Type B pancreatic cell (in vitro differentiated cells): Measurements from ENCODE around the gene SRPX. TPM values are rescaled to one million over a fixed set of nuclear protein-coding genes. Genes with fewer than 3 reads are reported as not detected.

ENCODE experiments used
- DNase-seq: peaks from one replicate; pipeline ENCODE4 v3.0.0; 2021; ENCODE audit warnings: mixed read lengths; ENCODE audit not compliant: unreplicated experiment; ENCODE audit errors: extremely low spot score
- H3K27ac Mint-ChIP-seq: 2 replicates; pipeline ENCODE4 v1.8.0; 2021; ENCODE audit warnings: mild to moderate bottlenecking, mixed read lengths
- H3K27me3 Mint-ChIP-seq: 2 replicates; pipeline ENCODE4 v1.8.0; 2021; ENCODE audit warnings: mixed read lengths
- H3K36me3 Mint-ChIP-seq: 2 replicates; pipeline ENCODE4 v1.8.0; 2021; ENCODE audit warnings: mixed read lengths
- H3K4me1 Mint-ChIP-seq: one replicate; pipeline ENCODE4 v1.8.0; 2021; ENCODE audit warnings: mixed read lengths; ENCODE audit not compliant: unreplicated experiment
- H3K4me3 Mint-ChIP-seq: 2 replicates; pipeline ENCODE4 v1.8.0; 2021; ENCODE audit warnings: mild to moderate bottlenecking, mixed read lengths
- H3K9me3 Mint-ChIP-seq: 2 replicates; pipeline ENCODE4 v1.8.0; 2021; ENCODE audit warnings: mixed read lengths
- long read RNA-seq: library from polyadenylated mRNA; unstranded; transcript quantifications from one replicate; pipeline ENCODE4 v2.0.0, GENCODE V29; 2020
- total RNA-seq: library from RNA; stranded (reverse); gene quantifications from 2 replicates; pipeline ENCODE4 v1.2.1, GENCODE V29; 2021; ENCODE audit warnings: low replicate concordance
- TF ChIP-seq, protein P1 (sequence below): fragments of 200-600 bp; sonication (generic); conservative IDR thresholded peaks from 2 replicates; pipeline ENCODE4 v1.5.0; 2021; ENCODE audit warnings: antibody characterized with exemption, mild to moderate bottlenecking

The SRPX gene, protein sequence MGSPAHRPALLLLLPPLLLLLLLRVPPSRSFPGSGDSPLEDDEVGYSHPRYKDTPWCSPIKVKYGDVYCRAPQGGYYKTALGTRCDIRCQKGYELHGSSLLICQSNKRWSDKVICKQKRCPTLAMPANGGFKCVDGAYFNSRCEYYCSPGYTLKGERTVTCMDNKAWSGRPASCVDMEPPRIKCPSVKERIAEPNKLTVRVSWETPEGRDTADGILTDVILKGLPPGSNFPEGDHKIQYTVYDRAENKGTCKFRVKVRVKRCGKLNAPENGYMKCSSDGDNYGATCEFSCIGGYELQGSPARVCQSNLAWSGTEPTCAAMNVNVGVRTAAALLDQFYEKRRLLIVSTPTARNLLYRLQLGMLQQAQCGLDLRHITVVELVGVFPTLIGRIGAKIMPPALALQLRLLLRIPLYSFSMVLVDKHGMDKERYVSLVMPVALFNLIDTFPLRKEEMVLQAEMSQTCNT
- total RNA-seq = 2.6 and 8.4 TPM in 2 replicates
- long read RNA-seq, transcript SRPX-201 (10 exons, 1,874 nt) = major isoform, 26 of 29 reads
- long read RNA-seq, partial matches to known transcripts = 1 of 29 reads
- long read RNA-seq, other reads (novel, unspliced or antisense) = 1 of 29 reads

DNA sequence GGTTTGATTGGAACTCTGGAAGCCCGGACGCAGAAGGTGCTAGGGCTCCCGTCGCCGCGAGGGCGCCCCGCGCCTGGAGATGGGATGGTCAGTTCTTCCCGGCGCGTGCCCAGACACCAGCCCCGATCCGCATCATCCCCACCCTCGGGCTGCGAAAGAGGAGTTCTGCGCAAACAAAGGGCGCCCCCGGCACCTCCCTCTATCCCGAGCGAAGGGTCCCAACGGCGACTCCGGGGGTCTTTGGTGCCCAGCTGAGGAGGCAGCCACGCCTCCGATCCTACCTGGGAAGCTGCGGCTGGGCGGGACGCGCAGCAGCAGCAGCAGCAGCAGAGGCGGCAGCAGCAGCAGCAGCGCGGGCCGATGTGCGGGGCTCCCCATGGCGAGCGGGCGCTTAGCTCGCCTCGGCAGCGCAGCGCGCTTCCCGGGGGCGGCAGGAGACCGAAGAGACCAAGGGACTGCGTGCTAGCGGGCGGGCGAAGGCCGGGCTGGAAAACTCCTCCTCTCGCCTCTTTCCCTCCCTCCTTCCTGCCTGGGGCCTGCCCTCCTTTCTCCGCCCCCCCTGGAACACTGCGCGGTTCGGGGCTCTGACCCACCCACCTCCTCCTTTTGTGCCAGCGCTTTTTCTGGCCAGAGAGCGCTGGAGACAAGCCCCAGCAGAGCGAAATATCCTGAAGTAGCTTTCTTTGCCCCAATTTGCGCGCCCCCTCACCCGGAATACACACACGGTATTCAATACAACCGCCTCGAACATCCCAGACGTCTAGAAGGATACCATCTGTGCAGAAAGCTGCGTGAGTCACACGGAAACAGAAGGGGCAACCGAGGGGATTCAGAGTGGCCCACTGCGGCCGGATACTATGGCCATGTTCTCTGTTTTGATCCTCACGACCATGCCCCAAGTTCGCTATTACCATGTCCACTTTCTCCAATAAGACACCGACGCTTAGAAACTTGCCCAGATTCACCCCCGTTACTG lies at the start of gene SRPX:
Gene SRPX, minus strand, starts transcription at position 457 of the 976 bp plus-strand sequence. Its CDS starts 79 bp downstream, at position 378.
- peak; percentile 68 for DNase-seq
- Mint-ChIP-seq H3K9me3 (no peaks in the 10 kb centered on the region), H3K4me3 (peak within 1 kb of the TSS; percentile 89), H3K36me3 (no peaks in the 10 kb centered on the region), H3K4me1 (no peaks in the 10 kb centered on the region), H3K27ac (no peak within 1 kb of the TSS), H3K27me3 (peaks cover 55% of the 10 kb centered on the region)
- TF ChIP-seq, protein P1, sequence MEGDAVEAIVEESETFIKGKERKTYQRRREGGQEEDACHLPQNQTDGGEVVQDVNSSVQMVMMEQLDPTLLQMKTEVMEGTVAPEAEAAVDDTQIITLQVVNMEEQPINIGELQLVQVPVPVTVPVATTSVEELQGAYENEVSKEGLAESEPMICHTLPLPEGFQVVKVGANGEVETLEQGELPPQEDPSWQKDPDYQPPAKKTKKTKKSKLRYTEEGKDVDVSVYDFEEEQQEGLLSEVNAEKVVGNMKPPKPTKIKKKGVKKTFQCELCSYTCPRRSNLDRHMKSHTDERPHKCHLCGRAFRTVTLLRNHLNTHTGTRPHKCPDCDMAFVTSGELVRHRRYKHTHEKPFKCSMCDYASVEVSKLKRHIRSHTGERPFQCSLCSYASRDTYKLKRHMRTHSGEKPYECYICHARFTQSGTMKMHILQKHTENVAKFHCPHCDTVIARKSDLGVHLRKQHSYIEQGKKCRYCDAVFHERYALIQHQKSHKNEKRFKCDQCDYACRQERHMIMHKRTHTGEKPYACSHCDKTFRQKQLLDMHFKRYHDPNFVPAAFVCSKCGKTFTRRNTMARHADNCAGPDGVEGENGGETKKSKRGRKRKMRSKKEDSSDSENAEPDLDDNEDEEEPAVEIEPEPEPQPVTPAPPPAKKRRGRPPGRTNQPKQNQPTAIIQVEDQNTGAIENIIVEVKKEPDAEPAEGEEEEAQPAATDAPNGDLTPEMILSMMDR = peak; percentile 51

DNA sequence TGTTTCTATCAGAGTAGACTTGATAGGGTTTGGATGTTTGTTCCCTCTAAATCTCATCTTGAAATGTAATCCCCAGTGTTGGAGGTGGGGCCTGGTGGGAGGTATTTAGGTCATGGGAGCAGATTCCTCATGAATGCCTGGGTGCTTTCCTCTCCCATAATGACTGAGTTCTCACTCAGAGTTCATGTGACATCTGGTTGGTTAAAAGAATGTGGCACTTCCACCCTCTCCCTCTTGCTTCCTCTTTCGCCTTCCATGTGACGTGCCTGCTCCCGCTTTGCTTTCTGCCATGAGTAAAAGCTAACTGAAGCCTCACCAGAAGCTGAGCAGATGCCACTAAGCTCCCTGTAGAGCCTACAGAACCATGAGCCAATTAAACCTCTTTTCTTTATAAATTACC lies 47.3 kb upstream of the SRPX start:
- no peak overlapping the region for H3K27ac Mint-ChIP-seq
- H3K27me3 Mint-ChIP-seq = no peaks in the 10 kb centered on the region
- H3K9me3 Mint-ChIP-seq = peaks cover 4% of the 10 kb centered on the region
- H3K4me3 Mint-ChIP-seq = no peak overlapping the region
- DNase-seq = no peak
- peaks cover 8% of the 10 kb centered on the region for H3K36me3 Mint-ChIP-seq
- no peaks in the 10 kb centered on the region for H3K4me1 Mint-ChIP-seq
- TF ChIP-seq, protein P1 = no peak

DNA sequence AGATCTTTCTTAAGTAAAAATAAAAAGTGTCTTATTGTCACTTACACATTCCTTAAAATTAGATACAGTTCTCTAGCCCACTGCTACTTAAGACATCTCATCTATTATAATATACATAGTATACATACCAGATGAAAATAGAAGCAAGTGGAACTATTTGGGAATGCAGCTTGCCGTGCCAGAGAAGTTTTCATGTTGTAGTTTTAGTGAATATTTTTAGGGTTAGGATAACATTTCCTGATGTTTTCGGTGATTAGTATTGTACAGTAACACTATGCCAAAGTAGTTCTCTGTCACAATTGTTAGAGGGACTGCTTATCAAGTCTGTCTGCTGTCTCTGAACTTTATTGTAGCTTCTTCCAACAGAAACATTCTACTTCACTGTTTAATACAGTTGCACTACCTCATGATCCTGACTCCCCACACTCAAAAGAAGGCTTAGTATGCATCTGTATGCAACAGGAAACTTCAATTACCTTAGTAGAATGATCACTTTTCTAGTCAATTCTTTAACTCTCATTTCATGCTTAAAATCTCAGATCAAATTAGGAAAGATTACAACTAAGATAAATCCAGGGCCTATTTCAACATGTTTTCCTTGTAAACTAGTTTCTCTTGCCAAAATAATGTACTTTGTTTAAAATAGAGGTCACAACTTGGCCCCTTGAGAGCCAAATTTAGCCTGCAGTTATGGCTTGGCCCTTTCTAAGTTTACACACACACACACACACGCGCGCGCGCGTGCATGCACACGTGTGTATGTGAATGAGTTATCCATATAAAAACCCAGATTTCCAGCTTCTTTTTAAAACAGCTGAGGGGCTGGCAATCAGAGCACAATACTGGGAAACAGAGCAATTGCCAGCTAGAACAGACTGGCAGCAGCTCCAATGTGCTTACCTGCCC lies 42.3 kb upstream of the SRPX start:
- no peaks in the 10 kb centered on the region for H3K4me1 Mint-ChIP-seq
- H3K27me3 Mint-ChIP-seq = no peaks in the 10 kb centered on the region
- DNase-seq = no peak
- H3K4me3 Mint-ChIP-seq = no peak overlapping the region
- H3K9me3 Mint-ChIP-seq = no peaks in the 10 kb centered on the region
- H3K27ac Mint-ChIP-seq = no peak overlapping the region
- TF ChIP-seq, protein P1 = no peak
- H3K36me3 Mint-ChIP-seq = no peaks in the 10 kb centered on the region

DNA sequence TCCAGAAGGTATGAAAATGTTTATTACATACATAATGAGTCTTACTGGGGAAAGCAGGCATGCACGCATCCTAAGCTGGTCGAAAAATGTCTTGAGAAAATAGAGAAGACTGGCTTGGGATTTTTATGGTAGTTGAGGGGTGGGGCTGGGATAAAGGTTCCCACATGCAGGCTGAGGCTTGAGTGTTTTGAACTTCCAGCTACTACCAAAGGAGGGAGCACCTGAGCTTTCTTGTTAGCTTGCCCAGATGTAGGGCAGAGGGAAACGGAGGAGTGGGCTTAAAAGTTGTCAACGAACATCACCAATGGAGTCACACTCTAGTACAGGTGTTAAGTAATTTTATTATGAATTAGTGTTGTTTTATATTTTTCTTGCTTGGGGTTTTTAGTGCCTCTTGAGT lies 39.6 kb upstream of the SRPX start:
- Mint-ChIP-seq H3K36me3 (no peaks in the 10 kb centered on the region), H3K27me3 (no peaks in the 10 kb centered on the region), H3K9me3 (no peaks in the 10 kb centered on the region), H3K4me1 (no peaks in the 10 kb centered on the region), H3K27ac (no peak overlapping the region), H3K4me3 (no peak overlapping the region)
- no peak for DNase-seq
- TF ChIP-seq, protein P1 = peak; percentile 44

DNA sequence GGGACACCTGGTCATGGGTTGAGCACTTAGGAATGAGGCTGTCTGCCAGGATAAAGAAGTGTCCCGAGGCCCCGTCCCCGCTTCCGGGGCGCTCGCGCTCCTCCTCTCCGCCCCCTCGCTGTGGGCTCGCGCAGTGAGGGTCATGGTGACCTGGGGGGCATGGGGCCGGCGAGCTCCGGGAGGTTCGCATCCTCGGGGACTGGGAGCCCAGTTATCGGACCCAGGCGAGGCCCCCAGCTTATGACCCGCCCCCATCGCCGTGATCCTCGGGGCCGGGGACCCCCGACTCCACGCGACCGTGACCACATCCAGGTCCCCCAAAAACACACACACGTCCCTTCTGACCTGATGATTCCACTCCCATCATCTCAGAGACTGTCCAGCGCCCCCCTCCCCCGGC lies 35.3 kb upstream of the SRPX start:
- Mint-ChIP-seq H3K4me1 (no peaks in the 10 kb centered on the region), H3K27ac (no peak overlapping the region), H3K9me3 (no peaks in the 10 kb centered on the region), H3K36me3 (no peaks in the 10 kb centered on the region), H3K4me3 (no peak overlapping the region), H3K27me3 (no peaks in the 10 kb centered on the region)
- no peak for DNase-seq
- TF ChIP-seq, protein P1 = no peak
